Lung (tissue), 12 donors: Measurements from ENCODE around the gene WRNIP1. TPM values are rescaled to one million over a fixed set of nuclear protein-coding genes. Genes with fewer than 3 reads are reported as not detected.

ENCODE experiments used
- ATAC-seq: fragments of 200-7000 bp; cut with Tn5 transposase; one replicate; pipeline ENCODE4 v1.9.1; 2020; ENCODE audit warnings: moderate number of reproducible peaks; ENCODE audit not compliant: insufficient read depth, low FRiP score
- DNase-seq, 3 donors: peaks; one replicate each; pipeline ENCODE4 v3.0.0-alpha.2; 2013 to 2017
- H3K27ac ChIP-seq, 2 donors: one replicate each; pipeline ENCODE4 v1.5.1; 2013; ENCODE audit warnings: mild to moderate bottlenecking in 2 of 2, moderate library complexity in 2 of 2, control low read depth in 1 of 2, inconsistent platforms in 1 of 2, low read depth in 1 of 2, low read length in 1 of 2
- H3K27me3 ChIP-seq, 3 donors: one replicate each; pipeline ENCODE4 v1.5.1; 2013; ENCODE audit warnings: low read length in 2 of 3; ENCODE audit not compliant: control insufficient read depth in 3 of 3, insufficient read depth in 3 of 3
- H3K36me3 ChIP-seq, 4 donors: one replicate each; pipeline ENCODE4 v1.5.1; 2013; ENCODE audit warnings: low read length in 4 of 4, mild to moderate bottlenecking in 1 of 4, moderate library complexity in 1 of 4; ENCODE audit not compliant: control insufficient read depth in 4 of 4, insufficient read depth in 4 of 4
- H3K4me1 ChIP-seq, 5 donors: one replicate each; pipeline ENCODE4 v1.5.1; 2013; ENCODE audit warnings: low read length in 5 of 5, mild to moderate bottlenecking in 2 of 5, moderate library complexity in 1 of 5; ENCODE audit not compliant: control insufficient read depth in 5 of 5, insufficient read depth in 5 of 5
- H3K4me3 ChIP-seq: one replicate; pipeline ENCODE4 v1.5.1; 2013; ENCODE audit warnings: mild to moderate bottlenecking, control low read depth, moderate library complexity
- H3K9ac ChIP-seq, 2 donors: one replicate each; pipeline ENCODE4 v1.5.1; 2013; ENCODE audit warnings: low read length in 2 of 2, control low read depth in 1 of 2; ENCODE audit not compliant: insufficient read depth in 1 of 2
- H3K9me3 ChIP-seq, 4 donors: one replicate each; pipeline ENCODE4 v1.5.1; 2013; ENCODE audit warnings: low read length in 3 of 4, mild to moderate bottlenecking in 1 of 4, moderate library complexity in 1 of 4; ENCODE audit not compliant: control insufficient read depth in 4 of 4, insufficient read depth in 3 of 4
- CTCF ChIP-seq: IDR thresholded peaks from 2 replicates; pipeline ENCODE4 v1.5.1; 2012; ENCODE audit warnings: mild to moderate bottlenecking; ENCODE audit errors: control extremely low read depth, extremely low read depth
- WGBS, 2 donors: extraction: QIAGEN DNeasy Blood & Tissue Kit; methylation state at CpG; one replicate each; pipeline ENCODE4 v1.1.7; 2013; 5-methylcytosine and 5-hydroxymethylcytosine counted together
- polyA plus RNA-seq, 2 donors: library from polyadenylated mRNA; stranded (reverse); fragments of 200-250 nt; gene quantifications; one replicate each; pipeline ENCODE4 v1.2.1, GENCODE V29; 2013
- total RNA-seq, 2 donors: library from RNA; depleted of rRNA in 1 of 2; stranded (reverse); fragments of >200 nt in 1 of 2; gene quantifications; one replicate each; pipeline ENCODE4 v1.2.1, GENCODE V29; 2014 to 2021
- donor health status: control.
- donor health status: control.
- donor health status: Bipolar disorder and iron deficiency.
- donor health status: healthy.
- donor health status: DM: yes; HTN: yes; CAD: no.

The WRNIP1 gene
- total and polyA plus RNA-seq, 4 donors = 36.8 to 56.0 (median 42.7) TPM

GRCh38 chr6:2754911-2755310 is 10.3 kb upstream of the WRNIP1 start:
- no peak for ATAC-seq
- 93 to 97% methylated on average over 1 of the region's 1 CpG for whole genome bisulfite sequencing, 2 donors
- no peaks in the 10 kb centered on the region for H3K36me3 ChIP-seq
- no peak overlapping the region for H3K9ac ChIP-seq
- no peaks in the 10 kb centered on the region for H3K27me3 ChIP-seq
- H3K4me3 ChIP-seq = no peak overlapping the region
- TF ChIP-seq CTCF = no peak
- no peak for DNase-seq
- no peaks in the 10 kb centered on the region for H3K9me3 ChIP-seq
- H3K27ac ChIP-seq = no peak overlapping the region
- H3K4me1 ChIP-seq = peaks cover 0 to 13% (median 0%) of the 10 kb centered on the region in 5 donors

- Histone ChIP-seq H3K27ac (no peak overlapping the region), H3K27me3 (no peaks in the 10 kb centered on the region), H3K4me3 (no peak overlapping the region), H3K9me3 (no peaks in the 10 kb centered on the region), H3K4me1 (peaks cover 0 to 13% (median 0%) of the 10 kb centered on the region in 5 donors), H3K9ac (no peak overlapping the region), H3K36me3 (no peaks in the 10 kb centered on the region)
- no peak for ATAC-seq
- TF ChIP-seq CTCF = no peak
- 93 to 96% methylated on average over 3 of the region's 3 CpGs for WGBS, 2 donors
- DNase-seq = no peak
Measured at GRCh38 chr6:2755456-2755855, 9.7 kb upstream of the WRNIP1 start.

- H3K4me3 ChIP-seq = no peak overlapping the region
- H3K27ac ChIP-seq = no peak overlapping the region
- DNase-seq (no peak), ATAC-seq (no peak)
- H3K4me1 ChIP-seq = peaks cover 0 to 13% (median 0%) of the 10 kb centered on the region in 5 donors
- H3K27me3 ChIP-seq = no peaks in the 10 kb centered on the region
- WGBS, 2 donors = 61 to 70% methylated on average over 2 of the region's 2 CpGs
- H3K9ac ChIP-seq = no peak overlapping the region
- H3K9me3 ChIP-seq = no peaks in the 10 kb centered on the region
- TF ChIP-seq CTCF = no peak
- no peaks in the 10 kb centered on the region for H3K36me3 ChIP-seq
Measured at GRCh38 chr6:2756241-2756640, 9.0 kb upstream of the WRNIP1 start.

- no peak for TF ChIP-seq CTCF
- no peaks in the 10 kb centered on the region for H3K27me3 ChIP-seq
- H3K9ac ChIP-seq = no peak overlapping the region
- no peak overlapping the region for H3K4me3 ChIP-seq
- H3K9me3 ChIP-seq = no peaks in the 10 kb centered on the region
- 82 to 88% methylated on average over 3 of the region's 3 CpGs for whole genome bisulfite sequencing, 2 donors
- H3K27ac ChIP-seq = no peak overlapping the region
- no peak for DNase-seq
- H3K36me3 ChIP-seq = no peaks in the 10 kb centered on the region
- ATAC-seq = no peak
- H3K4me1 ChIP-seq = peaks cover 0 to 8% (median 0%) of the 10 kb centered on the region in 5 donors
Measured at GRCh38 chr6:2756687-2757224, 8.4 kb upstream of the WRNIP1 start.
